Gastrocnemius medialis (tissue), 4 donors: Measurements from ENCODE around the gene WDR86.

ENCODE experiments used
- CTCF ChIP-seq, 5 experiments: fragments of 450-650 bp in 3 of 5; fragments of 200-600 bp in 2 of 5; sonication (generic) in 2 of 5; IDR thresholded peaks in 4 of 5; conservative IDR thresholded peaks in 1 of 5; 1 replicate in 4 of 5; 2 replicates in 1 of 5; pipeline ENCODE4 v1.5.1; 2016 to 2019; ENCODE audit warnings: antibody characterized with exemption in 5 of 5, mild to moderate bottlenecking in 3 of 5, moderate library complexity in 3 of 5
- POLR2A ChIP-seq, 2 donors: fragments of 450-650 bp; IDR thresholded peaks; one replicate each; pipeline ENCODE4 v1.6.1; 2017; ENCODE audit warnings: antibody characterized with exemption in 2 of 2, mild to moderate bottlenecking in 2 of 2, moderate library complexity in 2 of 2

GRCh38 chr7:151351967-151352366 lies 57.9 kb downstream of the WDR86 start:
- TF ChIP-seq CTCF (IDR thresholded peaks at IDR 0.05 in 4 of 5, conservative IDR thresholded peaks at IDR 0.05 in 1 of 5): no peak
- no peak for TF ChIP-seq POLR2A (IDR thresholded peaks at IDR 0.05)
